Left colon (tissue), 2 donors: ENCODE measurements around the gene HID1. TPM values are rescaled to one million over a fixed set of nuclear protein-coding genes. Genes with fewer than 3 reads are reported as not detected.

ENCODE experiments used
- ATAC-seq: fragments of 200-7000 bp; cut with Tn5 transposase; one replicate; pipeline ENCODE4 v1.9.1; 2020; ENCODE audit warnings: mild to moderate bottlenecking, moderate library complexity
- DNase-seq, 2 donors: peaks; one replicate each; pipeline ENCODE4 v3.0.0-alpha.2; 2020
- intact Hi-C, 2 donors: fragments of 100-400 bp; cut with DNase I in 1 of 2; cut with micrococcal nuclease in 1 of 2; formaldehyde crosslinking; loops; one replicate each; pipeline versions ENCODE4 v1.11.2 to v1.14.0; 2022; cut with DNase I, micrococcal nuclease
- total RNA-seq, 2 donors: library from RNA; stranded (reverse); fragmentation: NEBNext Ultra II Directional; extraction: Animal tissue kit (Norgen Biotek cat#: 25700); gene quantifications; one replicate each; pipeline ENCODE4 v1.2.1, GENCODE V29; 2021
- donor health status: DM: no; HTN: no; CAD: no.
- donor health status: DM: yes; HTN: yes; CAD: no.

The HID1 gene
- total RNA-seq, 2 donors from 2014 or later, result 55.4 to 69.3 TPM

DNA sequence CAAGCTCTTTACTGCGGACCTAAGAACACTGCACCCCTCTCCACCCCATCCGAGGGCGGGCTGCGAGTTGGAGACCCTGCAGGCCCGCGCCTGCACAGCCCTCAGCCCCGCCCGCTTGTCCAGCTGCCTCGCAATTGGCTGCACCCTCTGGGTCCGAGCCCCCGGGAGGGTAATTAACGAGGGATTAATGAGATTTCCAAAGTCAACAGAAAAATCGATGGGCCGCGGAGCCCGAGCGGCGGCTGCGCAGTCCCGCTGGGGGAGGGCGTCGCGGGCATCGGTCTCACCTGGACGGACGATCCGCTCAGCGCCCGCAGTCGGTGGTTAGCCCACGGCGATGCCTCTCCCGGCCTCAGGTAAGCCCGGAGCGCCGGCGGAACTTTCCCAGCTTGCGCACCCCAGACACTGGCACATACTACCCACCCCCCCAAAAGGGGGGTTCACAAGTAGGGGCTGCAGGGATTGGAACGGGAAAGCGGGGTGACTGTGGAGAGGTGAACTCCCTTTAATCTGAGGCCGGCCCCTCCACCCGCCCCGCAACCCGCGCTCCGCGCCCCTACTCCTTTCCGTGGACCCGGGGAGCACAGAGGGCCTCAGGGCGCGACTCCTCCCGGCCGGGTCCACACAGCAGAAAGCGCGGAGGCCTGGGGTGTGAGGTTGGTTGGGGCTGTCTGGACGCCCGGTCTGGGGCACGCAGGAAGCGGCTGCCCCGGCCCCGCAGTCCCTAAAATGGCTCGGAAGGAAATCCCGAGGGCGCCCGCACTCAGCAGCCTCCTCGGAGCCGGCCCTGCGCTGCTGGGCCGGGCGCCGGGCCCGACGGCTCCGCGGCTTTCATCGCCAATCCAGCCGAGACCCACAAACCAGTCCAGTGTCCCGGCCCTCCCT, 36.7 kb downstream of the HID1 start, which contains the start of gene OTOP3:
Gene OTOP3, plus strand, starts transcription at position 314 of the 885 bp plus-strand sequence. Its CDS starts 24 bp downstream, at position 338.
- ATAC-seq, result peak; percentile 38
- DNase-seq, result no peak
- intact Hi-C loops, result no loop called here

DNA sequence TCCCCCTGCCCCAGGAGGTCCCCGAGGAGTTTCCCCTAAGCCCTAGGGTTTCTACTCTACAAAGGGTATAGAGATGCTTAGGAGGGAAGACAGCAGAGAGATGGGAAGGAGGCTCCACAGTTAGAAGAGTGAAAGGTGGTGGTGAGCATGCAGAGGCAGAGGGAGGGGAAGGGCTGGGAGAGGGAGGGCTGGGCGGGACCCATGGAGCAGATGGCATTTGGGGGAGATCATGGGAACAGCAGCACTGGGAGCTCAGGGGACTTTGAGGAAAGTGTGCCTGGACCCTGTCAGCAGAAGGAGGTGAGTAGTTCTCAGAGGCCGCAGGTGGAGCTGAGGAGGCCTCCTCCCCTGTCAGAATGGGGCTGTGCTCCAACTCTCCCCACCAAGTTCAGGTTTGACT, 37.5 kb downstream of the HID1 start:
- ATAC-seq, result no peak
- intact Hi-C loops, result no loop called here
- no peak for DNase-seq

DNA sequence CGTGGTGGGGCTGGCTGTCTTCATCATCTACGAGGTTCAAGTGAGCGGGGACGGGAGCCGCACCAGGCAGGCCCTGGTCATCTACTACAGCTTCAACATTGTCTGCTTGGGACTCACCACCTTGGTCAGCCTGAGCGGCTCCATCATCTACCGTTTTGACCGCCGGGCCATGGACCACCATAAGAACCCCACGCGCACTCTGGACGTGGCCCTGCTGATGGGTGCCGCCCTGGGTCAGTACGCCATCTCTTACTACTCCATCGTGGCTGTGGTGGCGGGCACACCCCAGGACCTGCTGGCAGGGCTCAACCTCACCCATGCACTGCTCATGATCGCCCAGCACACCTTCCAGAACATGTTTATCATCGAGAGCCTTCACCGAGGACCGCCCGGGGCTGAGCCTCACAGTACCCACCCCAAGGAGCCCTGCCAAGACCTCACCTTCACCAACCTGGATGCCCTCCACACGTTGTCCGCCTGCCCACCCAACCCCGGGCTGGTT, 42.0 kb downstream of the HID1 start:
- ATAC-seq (no peak), DNase-seq (no peak)
- intact Hi-C loops, result no loop called here

DNA sequence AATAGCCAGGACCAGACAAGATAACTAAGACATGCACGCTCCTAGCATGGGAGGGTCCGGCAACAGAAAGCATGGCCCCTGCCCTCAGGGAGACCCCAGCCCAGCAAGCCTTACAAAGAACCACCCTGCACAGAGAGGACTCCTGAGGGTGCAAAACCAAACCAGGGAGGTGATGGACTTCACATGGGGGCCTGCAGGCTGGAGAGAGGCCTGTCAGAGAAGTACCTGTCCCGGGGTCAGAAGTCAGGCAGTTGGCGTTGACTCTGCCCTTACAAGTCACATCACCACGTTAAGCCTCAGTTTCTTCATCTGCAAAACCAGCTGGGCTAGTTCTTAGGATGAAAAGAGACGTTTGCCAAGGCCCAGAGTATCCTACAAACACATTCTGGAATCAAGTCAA, 43.8 kb downstream of the HID1 start:
- no peak for ATAC-seq
- intact Hi-C loops, result no loop called here
- DNase-seq, result no peak

DNA sequence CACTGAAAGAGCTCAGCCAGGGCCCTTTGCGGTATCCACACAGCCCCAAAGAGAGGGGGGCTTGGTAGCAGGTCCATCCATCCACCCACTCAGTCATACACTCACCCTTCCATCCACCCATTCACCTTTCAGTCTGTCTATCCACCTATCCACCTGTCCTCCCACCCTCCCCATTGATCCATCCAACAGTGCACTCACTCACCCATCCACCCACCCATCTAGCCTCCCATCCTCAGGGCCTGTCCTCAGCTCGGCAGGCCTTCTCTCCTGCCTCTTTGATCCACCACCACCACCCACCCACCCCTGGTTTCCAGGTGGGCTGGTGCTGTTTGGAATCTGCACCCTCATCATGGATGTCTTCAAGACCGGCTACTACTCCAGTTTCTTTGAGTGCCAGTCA, 47.3 kb downstream of the HID1 start:
- DNase-seq, result no peak
- ATAC-seq, result no peak
- intact Hi-C loops, result no loop called here

DNA sequence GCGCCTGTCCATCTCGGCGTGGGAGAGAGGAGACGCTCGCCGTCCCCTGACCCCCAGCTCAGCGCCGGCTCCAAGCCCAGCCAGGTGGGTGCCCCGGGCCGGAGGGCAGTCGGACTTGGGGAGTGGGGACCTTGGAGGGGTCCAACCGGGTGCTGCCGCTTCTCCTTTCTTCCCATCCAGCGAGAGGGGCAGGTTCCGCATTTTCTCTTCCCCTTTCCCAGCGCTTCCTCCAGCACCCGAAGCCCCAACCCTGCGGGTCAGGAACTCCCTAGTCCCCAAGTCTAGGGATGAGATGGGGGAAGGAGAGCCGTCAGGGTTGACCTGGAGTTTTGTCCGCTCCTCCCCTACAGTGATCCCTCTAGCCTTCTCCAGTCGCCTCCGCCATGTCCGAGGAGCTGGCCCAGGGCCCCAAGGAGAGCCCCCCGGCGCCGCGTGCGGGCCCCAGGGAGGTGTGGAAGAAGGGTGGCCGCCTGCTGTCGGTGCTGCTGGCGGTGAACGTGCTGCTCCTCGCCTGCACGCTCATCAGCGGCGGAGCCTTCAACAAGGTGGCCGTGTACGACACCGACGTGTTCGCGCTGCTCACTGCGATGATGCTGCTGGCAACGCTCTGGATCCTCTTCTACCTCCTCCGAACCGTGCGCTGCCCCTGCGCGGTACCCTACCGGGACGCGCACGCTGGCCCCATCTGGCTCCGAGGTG, 48.2 kb downstream of the HID1 start, which contains the start of gene OTOP2:
Gene OTOP2, plus strand, starts transcription at position 24 of the 699 bp plus-strand sequence. Its CDS starts 360 bp downstream, at position 384.
- DNase-seq, result no peak
- ATAC-seq, result peak; percentile 23
- intact Hi-C loops, result no loop called here

DNA sequence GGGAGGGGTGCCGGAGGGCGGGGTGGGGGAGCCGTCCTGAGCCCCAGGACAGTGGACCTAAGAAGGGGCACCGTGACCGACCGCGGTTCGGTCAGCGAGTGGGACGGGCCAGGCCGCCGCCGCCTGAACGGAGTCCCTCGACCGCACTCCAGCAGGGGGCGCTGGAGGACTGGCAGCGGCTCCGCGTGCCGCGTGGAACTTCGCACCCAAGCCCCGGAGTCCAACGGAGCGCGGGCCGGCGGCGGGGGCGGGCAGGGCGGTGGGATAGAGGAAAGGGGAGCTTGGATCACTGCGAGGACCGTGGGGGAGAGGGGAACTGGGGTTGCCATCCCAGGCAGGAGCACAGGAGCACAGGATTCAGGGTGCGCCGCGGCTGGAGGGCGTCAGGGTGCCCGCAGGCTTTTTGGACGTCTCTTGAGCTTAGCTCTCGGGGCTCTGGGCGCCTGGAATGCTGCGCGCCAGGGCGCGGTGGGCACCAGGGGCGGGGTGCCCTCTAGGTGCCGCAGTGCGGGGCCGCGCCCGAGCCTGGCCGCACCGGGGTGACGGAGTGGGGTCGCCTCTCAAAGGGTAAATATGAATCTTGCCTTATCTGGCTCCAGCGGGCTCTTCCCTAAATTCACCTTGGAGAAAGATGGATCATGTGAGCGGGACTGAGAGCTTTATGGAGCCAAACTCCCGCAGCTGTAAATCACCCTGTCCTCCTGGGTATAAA, 48.9 kb downstream of the HID1 start:
- intact Hi-C loops, result no loop called here
- DNase-seq (peak; percentile 41 to 84), ATAC-seq (peak; percentile 82)

DNA sequence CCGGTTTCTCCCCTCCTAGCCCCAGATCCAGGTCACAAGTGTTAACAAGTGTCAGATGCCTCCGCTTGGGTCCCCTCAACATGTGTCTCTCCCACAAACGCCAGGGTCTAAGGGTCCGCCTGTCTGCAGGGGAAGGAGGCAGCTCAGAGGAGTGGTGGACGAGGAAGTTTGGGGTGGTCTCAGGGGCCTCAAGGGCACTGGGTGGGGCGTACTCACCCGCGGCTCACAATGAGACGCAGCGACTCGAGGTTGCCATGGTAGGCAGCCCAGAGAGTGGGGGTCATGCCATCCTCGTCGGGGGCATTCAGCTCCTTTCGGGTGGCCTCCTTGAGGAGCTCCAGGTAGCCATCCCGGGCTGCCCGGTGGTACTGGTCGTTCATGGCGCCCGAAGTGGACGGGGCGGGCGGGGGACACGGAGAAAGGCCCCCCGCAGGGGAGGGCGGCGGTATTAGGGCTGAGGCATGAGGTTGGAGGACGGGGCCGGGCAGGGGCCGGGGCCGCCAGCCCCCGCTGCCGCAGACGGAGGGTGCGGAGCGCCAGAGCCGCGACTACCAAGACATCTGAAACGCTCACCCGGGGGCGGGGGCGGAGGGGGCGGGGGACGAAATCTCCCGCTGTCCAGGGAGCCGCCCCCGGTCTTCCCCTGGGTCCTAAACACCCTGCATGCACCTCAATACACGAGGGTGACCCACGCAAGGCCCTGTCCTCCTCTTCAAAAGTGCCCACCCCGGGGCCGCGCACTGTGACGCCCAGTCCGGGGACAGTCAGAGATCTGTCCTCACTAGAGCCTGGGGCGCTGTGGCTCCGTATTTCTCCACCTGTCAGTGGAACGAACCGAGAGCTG, 49.6 kb downstream of the HID1 start, which contains the start of gene USH1G:
Gene USH1G, minus strand, starts transcription at position 562 of the 844 bp plus-strand sequence. Its CDS starts 182 bp downstream, at position 380.
- intact Hi-C loops, result no loop called here
- ATAC-seq (peak; percentile 54), DNase-seq (no peak)

DNA sequence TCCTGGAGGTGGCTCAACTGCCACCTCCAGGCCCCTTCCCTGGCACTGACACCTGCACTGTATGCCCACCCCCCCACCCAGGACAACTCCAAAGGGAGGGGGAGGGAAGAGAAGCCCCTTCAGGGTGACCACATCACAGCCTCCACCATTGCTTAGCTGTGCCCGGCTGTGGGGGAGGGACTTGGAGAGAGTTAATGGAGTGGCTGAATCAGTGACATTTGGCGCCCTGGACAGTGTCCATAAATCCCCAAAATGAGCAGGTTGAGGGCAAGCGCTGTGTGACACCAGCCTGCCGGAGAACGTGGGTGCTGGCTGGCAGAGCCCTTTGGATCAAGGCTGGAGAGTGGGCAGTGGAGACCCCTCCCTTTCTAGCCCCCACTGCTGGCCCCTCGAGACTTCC, 50.4 kb downstream of the HID1 start:
- ATAC-seq, result no peak
- intact Hi-C loops, result no loop called here
- no peak for DNase-seq

DNA sequence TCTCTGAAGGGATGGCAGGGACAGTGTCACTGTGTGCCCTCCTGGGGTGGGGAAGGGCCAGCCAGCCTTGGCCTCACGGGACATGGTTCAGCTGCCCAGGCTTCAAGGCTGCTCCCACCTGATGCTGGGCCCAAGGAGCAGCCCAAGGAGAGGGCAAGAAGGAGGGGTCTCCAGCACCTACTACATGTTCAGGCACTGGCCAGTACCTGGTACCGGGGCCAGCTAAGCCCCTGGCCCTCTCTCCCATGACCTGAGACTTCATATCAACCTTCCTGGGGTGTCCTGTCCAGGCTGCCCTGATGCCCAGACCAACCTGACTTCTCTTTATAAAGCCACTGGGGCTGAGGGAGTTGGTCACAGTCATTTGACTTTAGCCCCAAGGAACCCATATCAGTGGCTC, 50.8 kb downstream of the HID1 start:
- intact Hi-C loops, result no loop called here
- DNase-seq (no peak), ATAC-seq (no peak)

DNA sequence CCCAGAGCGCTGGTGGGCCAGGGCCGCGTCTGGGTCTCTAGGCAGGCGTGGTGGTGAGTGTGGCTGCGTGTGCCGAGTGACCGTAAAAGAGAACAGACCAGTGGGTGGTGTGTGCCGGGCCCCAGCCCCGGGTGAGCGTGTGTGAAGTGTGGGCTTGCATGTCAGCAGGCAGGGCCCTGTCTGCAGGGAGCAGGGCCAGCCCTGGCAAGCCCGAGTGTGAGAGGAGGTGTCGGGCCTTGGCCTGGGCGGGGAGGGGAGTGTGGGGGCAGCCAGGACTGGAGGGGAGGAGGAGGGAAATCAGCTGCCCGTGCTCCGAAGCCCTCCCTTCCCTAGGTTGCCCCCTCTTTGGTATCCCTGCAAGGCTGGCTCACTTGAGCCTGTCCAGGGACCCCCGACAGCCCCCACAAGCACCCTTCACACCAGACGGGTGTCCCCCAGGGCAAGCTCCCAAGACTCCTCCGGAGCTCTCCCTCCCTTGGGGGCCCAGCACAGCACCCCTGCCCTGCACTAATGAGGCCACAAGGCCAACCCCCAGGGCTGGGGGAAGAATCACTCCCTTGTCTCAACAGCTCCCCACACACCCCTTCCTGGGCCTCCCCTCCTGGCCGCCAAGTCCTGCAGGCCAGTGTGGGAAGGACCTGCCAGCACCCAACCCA, 51.4 kb downstream of the HID1 start:
- DNase-seq (no peak), ATAC-seq (no peak)
- intact Hi-C loops, result no loop called here

DNA sequence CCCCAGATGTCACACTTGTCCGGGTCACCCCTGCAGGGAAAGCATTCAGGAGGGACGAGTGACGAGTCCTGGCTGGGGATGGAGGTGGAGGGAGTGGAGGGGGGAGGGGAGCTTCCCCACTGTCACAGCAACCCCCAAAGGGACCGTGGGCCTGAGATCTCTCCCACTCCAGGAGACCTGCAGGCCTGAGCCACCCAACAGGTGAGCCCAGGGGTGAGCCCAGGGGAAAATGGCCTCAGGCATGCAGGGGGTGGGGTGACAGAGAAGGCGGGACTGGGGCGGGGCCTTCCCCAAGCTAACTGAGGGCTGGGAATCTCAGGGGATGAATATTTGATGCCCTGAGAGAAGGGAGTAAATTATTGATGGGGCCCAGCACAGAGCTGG, 51.9 kb downstream of the HID1 start:
- DNase-seq, result no peak
- ATAC-seq, result no peak
- intact Hi-C loops, result no loop called here

DNA sequence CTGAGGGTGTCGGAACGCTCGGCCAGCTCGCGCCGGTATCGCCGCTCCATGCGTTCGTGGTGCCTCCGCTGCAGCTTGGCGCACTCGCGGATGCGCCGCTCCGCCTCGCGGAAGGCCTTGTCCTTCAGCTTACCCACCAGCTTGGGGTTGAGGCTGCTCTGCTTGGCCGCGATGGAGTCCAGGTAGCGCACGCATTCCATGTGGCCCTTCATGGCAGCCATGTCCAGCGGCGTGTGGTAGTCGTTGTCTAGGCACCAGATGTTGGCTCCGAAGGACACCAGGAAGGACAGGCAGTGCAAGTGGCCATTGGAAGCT, 52.3 kb downstream of the HID1 start:
- intact Hi-C loops, result no loop called here
- ATAC-seq (no peak), DNase-seq (no peak)

DNA sequence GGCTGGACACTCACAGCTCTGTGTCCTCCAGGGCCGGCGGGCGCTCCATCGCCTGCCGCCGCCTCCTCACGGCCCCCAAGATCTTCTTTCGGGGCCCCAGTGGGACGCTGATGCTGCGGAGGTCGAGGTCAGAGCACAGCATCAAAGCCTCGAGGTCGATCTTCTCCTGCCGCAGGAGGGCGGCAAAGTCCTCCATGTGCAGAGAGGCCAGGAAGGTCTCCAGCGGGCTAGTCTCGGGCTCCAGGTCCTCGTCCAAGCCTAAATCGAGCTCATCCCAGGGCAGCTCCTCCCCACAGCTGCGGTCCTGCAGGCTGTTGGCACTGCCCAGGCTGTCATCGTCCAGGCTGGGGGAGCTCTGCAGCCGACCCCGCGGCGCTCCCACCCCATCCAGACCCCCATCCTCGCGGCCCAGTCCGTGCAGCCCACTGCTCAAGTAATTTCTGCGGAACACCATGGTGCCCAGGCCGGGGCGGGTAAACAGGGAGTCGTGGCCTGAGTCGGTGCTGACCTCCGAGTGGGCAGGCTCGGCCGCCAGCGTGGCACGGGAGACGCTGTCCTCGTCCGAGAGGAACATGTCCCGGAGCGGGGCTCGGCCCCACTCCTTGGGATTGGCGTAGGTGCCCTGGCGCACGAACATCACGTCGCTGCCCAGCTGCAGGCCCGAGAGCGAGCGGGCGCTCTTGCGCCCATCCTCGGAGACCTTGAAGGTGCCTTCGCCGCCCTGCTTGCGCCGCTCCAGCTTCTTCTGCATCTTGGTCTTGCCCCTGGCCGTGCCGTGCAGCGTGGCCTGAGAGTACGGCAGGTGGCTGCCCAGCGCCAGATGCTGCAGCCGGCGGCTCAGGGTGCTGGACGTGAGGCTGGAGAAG, 52.9 kb downstream of the HID1 start:
- ATAC-seq, result no peak
- intact Hi-C loops, result no loop called here
- no peak for DNase-seq

DNA sequence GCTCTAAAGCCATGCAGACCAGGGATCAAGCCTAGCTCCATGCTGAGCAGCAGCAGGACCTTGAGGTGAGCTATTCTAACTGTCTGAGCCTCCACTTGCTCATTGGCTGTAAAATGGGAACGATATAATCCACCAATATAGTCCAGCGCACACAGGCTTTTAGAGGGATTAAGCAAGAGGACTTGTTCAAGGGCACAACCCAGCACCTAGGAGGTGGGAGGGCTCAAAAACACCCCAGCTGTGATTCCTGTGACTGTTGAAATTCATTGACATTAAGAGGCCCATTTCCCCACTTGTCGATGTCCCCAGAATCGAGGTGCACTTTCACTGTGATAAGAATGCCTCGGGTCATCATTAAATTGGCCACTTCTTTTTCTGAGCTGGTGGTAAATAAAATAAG, 53.7 kb downstream of the HID1 start:
- ATAC-seq (no peak), DNase-seq (no peak)
- intact Hi-C loops, result no loop called here

DNA sequence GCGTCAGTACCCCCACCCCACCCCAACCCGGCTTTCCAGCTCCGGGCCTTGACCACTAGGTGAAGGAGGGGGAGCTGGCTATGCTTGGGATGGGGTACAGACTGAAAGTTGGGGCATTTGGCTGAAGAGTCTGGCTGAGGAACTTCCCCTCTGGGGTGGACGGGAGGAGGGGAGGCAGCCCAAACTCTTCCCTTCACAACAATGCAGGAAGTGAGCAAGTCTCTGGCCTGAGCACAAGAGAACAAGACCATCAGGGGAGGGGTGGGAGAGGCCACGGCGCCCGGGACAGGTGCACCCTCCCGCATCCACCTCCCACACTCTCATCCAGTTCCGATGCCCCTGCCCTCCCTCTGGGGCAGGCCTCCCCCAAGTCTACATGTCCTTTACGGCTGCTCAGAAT, 55.1 kb downstream of the HID1 start:
- ATAC-seq, result no peak
- intact Hi-C loops, result no loop called here
- DNase-seq, result no peak

DNA sequence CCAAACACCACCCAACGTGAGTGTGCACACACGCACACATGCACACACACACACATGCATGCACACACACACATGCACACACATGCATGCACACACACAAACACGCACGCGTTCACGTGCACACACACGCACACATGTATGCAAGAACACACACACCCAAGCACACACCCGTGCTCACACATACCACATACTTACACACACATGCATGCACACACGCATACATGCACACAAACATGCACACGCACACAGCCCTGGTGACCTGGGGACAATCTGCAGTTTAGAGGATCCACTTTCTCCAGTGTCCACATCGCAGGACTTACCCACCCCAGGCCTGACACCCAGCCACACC, 55.7 kb downstream of the HID1 start:
- intact Hi-C loops, result no loop called here
- no peak for DNase-seq
- ATAC-seq, result no peak
